HAP-1 (cell line): ENCODE data around the gene FAM83E.

Experiments used
- DNase-seq, 2 experiments: peaks; one replicate each; pipeline ENCODE4 v3.0.0-alpha.2; 2016 to 2020; ENCODE audit warnings: low spot score in 2 of 2
- H3K27me3 ChIP-seq: fragments of 250-450 bp; sonication (Bioruptor Pico); 2 replicates; pipeline ENCODE4 v1.5.1; 2020; ENCODE audit warnings: low read depth, mild to moderate bottlenecking, moderate library complexity
- H3K36me3 ChIP-seq: fragments of 250-450 bp; sonication (Bioruptor Pico); replicated peaks from 2 replicates; pipeline ENCODE4 v1.5.1; 2020; ENCODE audit warnings: mild to moderate bottlenecking
- H3K4me1 ChIP-seq: fragments of 250-450 bp; sonication (Bioruptor Pico); 2 replicates; pipeline ENCODE4 v1.5.1; 2020; ENCODE audit warnings: mild to moderate bottlenecking
- H3K4me3 ChIP-seq: fragments of 250-450 bp; sonication (Bioruptor Pico); 2 replicates; pipeline ENCODE4 v1.5.1; 2020; ENCODE audit warnings: mild to moderate bottlenecking, moderate library complexity
- H3K9me3 ChIP-seq: fragments of 250-450 bp; sonication (Bioruptor Pico); 2 replicates; pipeline ENCODE4 v1.5.1; 2020; ENCODE audit warnings: mild to moderate bottlenecking, moderate library complexity
- in situ Hi-C: fragments of 300-500 bp; cut with MboI; formaldehyde crosslinking; loops from 3 replicates; pipeline ENCODE4 v1.14.3; 2020; ENCODE audit warnings: low sequenced_read_pairs, inconsistent platforms, mixed read lengths

FAM83E gene

GRCh38 chr19:48648134-48648533 is 33.3 kb upstream of the FAM83E start:
- no peak for DNase-seq
- no peaks in the 10 kb centered on the region for H3K36me3 ChIP-seq
- no peaks in the 10 kb centered on the region for H3K9me3 ChIP-seq
- in situ Hi-C loops: loop anchor here (5.0 to 10.0 kb wide), 2 partner anchors 189 to 317 kb away; partner anchors contain the start of genes FTL and HSD17B14
- H3K4me3 ChIP-seq: no peak overlapping the region
- peaks cover 15% of the 10 kb centered on the region for H3K4me1 ChIP-seq
- H3K27me3 ChIP-seq: no peaks in the 10 kb centered on the region

- Histone ChIP-seq H3K4me3 (peak overlapping the region; percentile 40), H3K36me3 (no peaks in the 10 kb centered on the region), H3K4me1 (peaks cover 15% of the 10 kb centered on the region), H3K27me3 (no peaks in the 10 kb centered on the region), H3K9me3 (no peaks in the 10 kb centered on the region)
- in situ Hi-C loops: loop anchor here (5.0 to 10.0 kb wide), 2 partner anchors 191 to 318 kb away; partner anchors contain the start of genes FTL and HSD17B14
- DNase-seq: no peak
Measured at GRCh38 chr19:48646722-48647216, 31.9 kb upstream of the FAM83E start.

GRCh38 chr19:48646001-48646721 is 31.3 kb upstream of the FAM83E start, which contains the start of gene CA11:
CA11 (minus strand) TSS chr19:48646187; CDS start chr19:48645632, 555 bp downstream.
- peak within 1 kb of the TSS; percentile 40 for H3K4me3 ChIP-seq
- in situ Hi-C loops: loop anchor here (5.0 to 10.0 kb wide), 2 partner anchors 191 to 319 kb away; partner anchors contain the start of genes FTL and HSD17B14
- DNase-seq: peak; percentile 88 to 97
- H3K4me1 ChIP-seq: peaks cover 15% of the 10 kb centered on the region
- H3K27me3 ChIP-seq: no peaks in the 10 kb centered on the region
- H3K36me3 ChIP-seq: no peaks in the 10 kb centered on the region
- no peaks in the 10 kb centered on the region for H3K9me3 ChIP-seq

GRCh38 chr19:48645620-48646000 is 30.7 kb upstream of the FAM83E start:
- Histone ChIP-seq H3K27me3 (no peaks in the 10 kb centered on the region), H3K36me3 (no peaks in the 10 kb centered on the region), H3K9me3 (no peaks in the 10 kb centered on the region), H3K4me3 (peak overlapping the region; percentile 40), H3K4me1 (peaks cover 15% of the 10 kb centered on the region)
- in situ Hi-C loops: loop anchor here (5.0 to 10.0 kb wide), 2 partner anchors 192 to 319 kb away; partner anchors contain the start of genes FTL and HSD17B14
- DNase-seq: peak in 1 of 2 experiments; percentile 47

GRCh38 chr19:48644839-48645619 is 30.2 kb upstream of the FAM83E start:
- Histone ChIP-seq H3K27me3 (no peaks in the 10 kb centered on the region), H3K4me1 (peaks cover 15% of the 10 kb centered on the region), H3K36me3 (no peaks in the 10 kb centered on the region), H3K9me3 (no peaks in the 10 kb centered on the region), H3K4me3 (peak overlapping the region; percentile 40)
- in situ Hi-C loops: loop anchor here (5.0 to 10.0 kb wide), 2 partner anchors 192 to 320 kb away; partner anchors contain the start of genes FTL and HSD17B14
- peak; percentile 78 to 86 for DNase-seq

GRCh38 chr19:48644355-48644754 is 29.5 kb upstream of the FAM83E start:
- Histone ChIP-seq H3K9me3 (no peaks in the 10 kb centered on the region), H3K27me3 (no peaks in the 10 kb centered on the region), H3K4me1 (peaks cover 15% of the 10 kb centered on the region), H3K36me3 (no peaks in the 10 kb centered on the region), H3K4me3 (peak overlapping the region; percentile 40)
- in situ Hi-C loops: loop anchor here (10.0 kb wide), 1 partner anchor 320 kb away; the partner anchor contains the start of gene FTL
- DNase-seq: no peak

GRCh38 chr19:48642862-48643261 is 28.0 kb upstream of the FAM83E start:
- in situ Hi-C loops: loop anchor here (10.0 kb wide), 1 partner anchor 322 kb away; the partner anchor contains the start of gene FTL
- no peak overlapping the region for H3K4me3 ChIP-seq
- DNase-seq: no peak
- H3K9me3 ChIP-seq: no peaks in the 10 kb centered on the region
- H3K4me1 ChIP-seq: peaks cover 21% of the 10 kb centered on the region
- no peaks in the 10 kb centered on the region for H3K27me3 ChIP-seq
- H3K36me3 ChIP-seq: no peaks in the 10 kb centered on the region

GRCh38 chr19:48641850-48642249 is 27.0 kb upstream of the FAM83E start:
- H3K4me1 ChIP-seq: peaks cover 21% of the 10 kb centered on the region
- H3K4me3 ChIP-seq: no peak overlapping the region
- in situ Hi-C loops: loop anchor here (10.0 kb wide), 1 partner anchor 323 kb away; the partner anchor contains the start of gene FTL
- H3K27me3 ChIP-seq: no peaks in the 10 kb centered on the region
- H3K36me3 ChIP-seq: peaks cover under 1% of the 10 kb centered on the region; the same call in 1 of the 2 replicates
- peaks cover 2% of the 10 kb centered on the region; the same call in 1 of the 2 replicates for H3K9me3 ChIP-seq
- no peak for DNase-seq

- Histone ChIP-seq H3K36me3 (peaks cover 3% of the 10 kb centered on the region; the same call in 1 of the 2 replicates), H3K9me3 (peaks cover 2% of the 10 kb centered on the region; the same call in 1 of the 2 replicates), H3K4me3 (no peak overlapping the region), H3K27me3 (no peaks in the 10 kb centered on the region), H3K4me1 (peaks cover 14% of the 10 kb centered on the region)
- DNase-seq: no peak
- in situ Hi-C loops: loop anchor here (10.0 kb wide), 1 partner anchor 325 kb away; the partner anchor contains the start of gene FTL
Measured at GRCh38 chr19:48639483-48640375, 24.9 kb upstream of the FAM83E start.

GRCh38 chr19:48638831-48639381 is 24.0 kb upstream of the FAM83E start:
- peaks cover 2% of the 10 kb centered on the region; the same call in 1 of the 2 replicates for H3K9me3 ChIP-seq
- no peak overlapping the region for H3K4me3 ChIP-seq
- in situ Hi-C loops: no loop called here
- peaks cover 3% of the 10 kb centered on the region; the same call in 1 of the 2 replicates for H3K36me3 ChIP-seq
- H3K4me1 ChIP-seq: peaks cover 21% of the 10 kb centered on the region
- H3K27me3 ChIP-seq: no peaks in the 10 kb centered on the region
- DNase-seq: peak in 1 of 2 experiments; percentile 42

GRCh38 chr19:48637948-48638830 is 23.3 kb upstream of the FAM83E start:
- peaks cover 2% of the 10 kb centered on the region; the same call in 1 of the 2 replicates for H3K9me3 ChIP-seq
- peak; percentile 84 to 93 for DNase-seq
- in situ Hi-C loops: no loop called here
- peak overlapping the region; percentile 66 for H3K4me3 ChIP-seq
- no peaks in the 10 kb centered on the region for H3K27me3 ChIP-seq
- peaks cover 9% of the 10 kb centered on the region for H3K36me3 ChIP-seq
- peaks cover 28% of the 10 kb centered on the region for H3K4me1 ChIP-seq
